Activated gamma-delta T cell (primary cell): Measurements from ENCODE around the gene UBR3.

Experiments used
- DNase-seq: peaks from one replicate; lab custom pipeline; 2025; lab: John Stamatoyannopoulos, UW

Gene UBR3

GRCh38 chr2:170002096-170002495 is 174.8 kb downstream of the UBR3 start:
- DNase-seq, result no peak

GRCh38 chr2:170005702-170006101 is 178.4 kb downstream of the UBR3 start:
- no peak for DNase-seq

DNA sequence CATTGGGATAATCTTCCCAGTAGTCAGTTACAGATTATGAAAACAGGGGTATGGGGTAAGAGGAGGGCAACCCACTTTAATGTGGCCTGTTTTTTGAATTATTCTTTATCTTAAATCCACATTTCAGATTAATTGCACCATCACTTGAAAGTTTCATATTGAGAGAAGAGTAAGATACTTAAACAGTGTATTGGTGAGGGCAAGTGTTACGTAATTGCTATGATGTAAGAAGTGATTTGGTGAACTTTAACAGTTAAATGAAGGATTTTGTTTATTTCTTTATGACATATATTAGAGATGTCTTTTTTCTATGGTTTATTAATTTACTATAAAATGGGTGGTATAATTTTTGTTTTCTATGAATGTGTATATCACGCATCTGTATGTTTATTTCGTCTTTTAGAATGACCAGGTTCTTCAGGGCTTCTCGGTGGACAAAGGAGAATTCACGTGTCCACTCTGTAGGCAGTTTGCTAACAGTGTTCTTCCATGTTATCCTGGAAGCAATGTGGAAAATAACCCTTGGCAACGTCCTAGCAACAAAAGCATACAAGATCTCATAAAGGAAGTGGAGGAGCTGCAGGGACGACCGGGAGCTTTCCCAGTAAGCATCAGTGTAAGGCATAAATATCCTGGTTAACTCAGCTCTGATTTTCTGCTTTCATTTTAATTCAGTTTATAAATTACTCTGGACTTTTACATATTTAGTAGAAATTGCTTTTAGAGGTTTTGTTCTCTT is 179.5 kb downstream of the UBR3 start:
- DNase-seq, result no peak

- no peak for DNase-seq
These were observed 182.0 kb downstream of the UBR3 start for GRCh38 chr2:170009209-170009608.

DNA sequence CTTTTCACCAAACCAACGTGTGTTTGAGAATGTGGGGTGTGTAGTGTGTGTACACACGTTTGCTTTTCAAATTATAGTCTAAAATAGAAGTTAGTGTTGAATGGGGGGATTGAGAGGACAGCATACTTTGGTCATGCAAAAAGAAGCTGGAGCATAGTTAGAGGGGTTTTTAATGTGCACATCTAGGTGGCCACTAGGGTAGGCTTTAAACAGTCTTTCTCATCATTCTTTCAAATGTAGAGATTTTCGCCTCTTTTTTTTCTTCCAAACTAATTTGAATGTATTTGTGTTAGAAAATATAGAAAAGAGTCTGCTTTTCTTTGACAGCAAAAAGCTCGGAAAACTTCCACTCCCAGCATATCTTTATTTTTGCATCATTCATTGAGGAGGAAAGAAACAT is 185.5 kb downstream of the UBR3 start:
- DNase-seq, result no peak

DNA sequence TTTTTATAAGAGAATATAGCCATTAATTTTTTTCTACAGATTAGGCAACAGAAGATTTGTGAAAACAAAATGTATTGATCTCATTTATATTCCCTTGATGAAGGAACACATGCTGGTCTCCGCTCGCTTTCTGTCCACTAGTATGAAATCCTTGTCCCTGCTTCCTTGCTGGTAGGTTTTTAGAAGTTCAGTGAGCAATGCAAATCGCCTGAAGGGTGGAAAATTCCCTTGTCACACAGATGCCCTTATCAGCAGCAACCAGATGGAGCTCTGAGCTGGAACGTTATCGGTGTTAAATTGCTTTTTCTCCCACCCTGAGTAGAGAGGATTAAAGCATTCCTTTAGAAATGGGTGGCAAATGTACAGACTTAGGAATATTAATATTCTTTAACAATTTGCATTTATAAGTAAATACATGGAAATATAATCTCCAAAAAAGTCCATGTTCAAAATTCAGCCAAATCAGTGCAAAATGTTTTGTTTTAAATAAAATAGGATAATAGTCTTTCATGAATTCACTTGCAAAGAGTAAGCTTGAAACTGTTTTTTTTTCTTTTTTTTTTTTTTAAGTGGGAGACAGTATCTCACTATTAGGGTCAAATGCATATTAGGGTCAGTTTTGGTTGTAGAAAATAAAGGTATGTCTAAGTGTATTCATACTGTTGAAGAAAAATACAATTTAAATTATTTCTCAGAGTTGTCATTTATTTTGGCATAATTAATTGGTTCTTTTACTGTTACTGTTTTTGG is 186.7 kb downstream of the UBR3 start:
- no peak for DNase-seq

- no peak for DNase-seq
These were observed 187.5 kb downstream of the UBR3 start for GRCh38 chr2:170014769-170015168.

- no peak for DNase-seq
These were observed 190.7 kb downstream of the UBR3 start for GRCh38 chr2:170017860-170018532.

- DNase-seq, result no peak
These were observed 192.0 kb downstream of the UBR3 start for GRCh38 chr2:170019060-170019805.

GRCh38 chr2:170020777-170021176 is 193.5 kb downstream of the UBR3 start:
- no peak for DNase-seq

- DNase-seq, result no peak
These were observed 195.4 kb downstream of the UBR3 start for GRCh38 chr2:170022692-170023091.

DNA sequence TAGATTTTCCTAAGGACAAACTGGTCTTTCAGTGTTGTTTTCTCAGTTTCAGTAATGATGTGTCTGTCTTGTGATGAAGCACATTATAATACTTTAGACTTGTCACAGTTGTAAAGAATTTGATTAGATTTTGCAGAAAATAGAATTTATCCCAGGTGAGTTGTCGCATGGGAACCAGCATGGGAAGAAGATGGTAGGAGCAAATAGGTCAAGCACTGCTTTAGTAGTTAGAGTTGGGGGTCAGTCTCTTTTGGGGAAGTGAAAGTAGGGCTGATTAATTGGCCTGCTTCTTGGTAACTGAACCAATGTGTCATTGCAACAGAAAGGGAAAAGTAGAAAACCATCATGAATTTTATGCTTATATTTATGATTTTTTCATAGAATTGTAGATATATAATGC is 197.5 kb downstream of the UBR3 start:
- DNase-seq, result no peak

DNA sequence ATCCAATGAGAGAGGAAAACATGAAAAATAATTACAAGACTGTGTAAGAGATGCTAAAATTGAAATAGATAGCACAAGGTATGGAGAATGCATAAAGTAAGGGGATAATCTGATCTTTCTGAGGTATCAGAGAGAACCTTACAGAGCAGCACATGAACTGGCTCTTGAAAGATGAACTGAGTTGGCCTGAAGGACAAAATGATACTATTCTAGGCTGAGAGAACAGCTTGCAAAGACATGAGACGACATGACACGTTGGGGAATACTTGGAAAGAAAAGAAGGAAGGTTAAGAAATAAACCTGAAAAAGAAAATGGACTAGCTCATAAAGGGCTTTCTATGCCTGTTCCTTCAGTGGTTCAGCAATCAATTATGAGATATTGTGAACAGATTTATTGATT is 198.0 kb downstream of the UBR3 start:
- DNase-seq, result no peak

- no peak for DNase-seq
These were observed 199.1 kb downstream of the UBR3 start for GRCh38 chr2:170026361-170026760.

DNA sequence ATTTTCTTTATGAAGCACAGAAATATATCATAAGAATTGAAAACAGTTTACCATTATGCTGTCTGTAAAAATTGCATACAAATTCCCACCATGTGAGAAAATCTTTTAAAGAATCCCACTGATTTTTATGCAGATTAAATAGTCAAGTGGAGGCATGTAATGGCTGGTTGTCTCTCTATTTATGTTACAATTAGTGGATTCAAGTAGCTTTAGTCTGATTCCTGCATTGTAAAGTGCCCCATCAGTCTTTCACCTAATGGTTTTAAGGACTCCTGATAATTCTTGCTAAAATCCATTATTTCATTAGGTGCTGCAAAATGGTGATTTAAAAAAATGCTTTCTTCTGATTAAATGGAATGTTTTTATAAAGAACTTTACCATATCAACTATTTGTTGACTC is 202.3 kb downstream of the UBR3 start:
- no peak for DNase-seq

GRCh38 chr2:170030040-170030439 is 202.8 kb downstream of the UBR3 start:
- no peak for DNase-seq

DNA sequence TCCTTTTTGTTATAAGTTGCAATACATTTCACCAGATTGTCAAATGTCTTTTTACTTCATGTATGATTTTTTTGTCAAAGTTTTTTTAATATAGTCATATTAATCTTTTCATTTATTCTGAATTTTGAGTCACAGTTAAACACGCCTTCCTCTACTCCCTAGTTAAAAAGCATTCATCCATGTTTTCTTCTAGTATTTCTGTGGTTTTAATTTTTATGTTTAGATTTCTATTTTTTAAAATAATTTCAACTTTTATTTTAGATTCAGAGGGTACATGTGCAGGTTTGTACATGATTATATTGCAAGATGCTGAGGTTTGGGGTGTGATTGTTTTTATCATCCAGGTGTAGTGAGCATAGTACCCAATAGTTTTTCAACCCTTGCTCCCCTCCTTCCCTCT is 204.0 kb downstream of the UBR3 start:
- no peak for DNase-seq

DNA sequence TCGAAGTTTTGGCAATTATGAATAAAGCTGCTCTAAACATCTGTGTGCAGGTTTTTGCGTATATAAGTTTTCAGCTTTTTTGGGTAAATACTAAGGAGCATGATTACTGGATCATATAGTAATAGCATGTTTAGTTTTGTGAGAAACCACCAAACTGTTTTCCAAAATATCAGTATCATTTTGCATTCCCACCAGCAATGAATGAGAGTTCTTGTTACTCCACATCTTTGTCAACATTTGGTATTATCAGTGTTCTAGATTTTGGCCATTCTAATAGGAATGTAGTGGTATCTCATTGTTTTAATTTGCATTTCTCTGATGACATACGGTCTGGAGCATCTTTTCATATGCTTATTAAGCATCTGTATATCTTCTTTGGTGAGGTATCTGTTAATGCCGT is 207.3 kb downstream of the UBR3 start:
- no peak for DNase-seq

DNA sequence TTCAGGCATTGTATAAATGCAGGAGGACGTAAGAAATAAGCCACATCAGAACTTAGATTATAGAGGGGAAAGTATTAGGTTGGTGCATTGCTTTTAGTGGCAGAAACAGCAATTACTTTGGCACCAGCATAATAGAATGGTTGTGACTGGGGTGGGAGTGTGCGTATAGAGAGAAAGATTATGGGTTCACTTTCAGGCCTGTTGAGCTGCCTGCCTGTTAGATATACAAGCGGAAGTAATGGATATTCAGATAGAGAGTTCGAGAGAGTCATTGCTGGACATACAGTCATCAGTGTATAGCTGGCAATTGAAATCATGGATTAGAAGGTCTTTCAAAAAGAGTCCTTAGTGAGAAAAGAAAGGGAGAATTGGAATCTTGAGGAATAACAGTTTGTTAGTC is 211.5 kb downstream of the UBR3 start:
- DNase-seq, result no peak

GRCh38 chr2:170039401-170040172 is 212.3 kb downstream of the UBR3 start:
- DNase-seq, result no peak

- DNase-seq, result no peak
These were observed 217.7 kb downstream of the UBR3 start for GRCh38 chr2:170044751-170045478.
